ENCODE measurements around the gene EVX2. TPM values are rescaled to one million over a fixed set of nuclear protein-coding genes. Genes with fewer than 3 reads are reported as not detected.
A peak's percentile ranks its signal among the peaks of the same experiment; 100 is the strongest.

The EVX2 gene
- not detected in 2 replicates for total RNA-seq (2014; rRNA removed; shearing (Covaris generic))
- 0.13 TPM in 1 of 2 replicates, not detected in the other for polyA plus RNA-seq (2014; cell fraction: nucleus; rRNA removed)

- no peak for DNase-seq (ENCODE audit: extremely low read depth, low read depth)
Observed at GRCh38 chr2:176083796-176084261, at the start of gene EVX2. EVX2 (minus strand) TSS chr2:176083962; CDS start chr2:176083776, 186 bp downstream.

- DNase-seq (ENCODE audit: extremely low read depth, low read depth) = no peak
Observed at GRCh38 chr2:176133389-176133788, 49.6 kb upstream of the EVX2 start.

- DNase-seq (ENCODE audit: extremely low read depth, low read depth) = no peak
Observed at GRCh38 chr2:176132205-176133171, 48.7 kb upstream of the EVX2 start.

- no peak for DNase-seq (ENCODE audit: extremely low read depth, low read depth)
Observed at GRCh38 chr2:176131848-176132158, 48.0 kb upstream of the EVX2 start.

- DNase-seq (ENCODE audit: extremely low read depth, low read depth) = no peak
Observed at GRCh38 chr2:176130957-176131847, 47.4 kb upstream of the EVX2 start.

- DNase-seq (ENCODE audit: extremely low read depth, low read depth) = peak; percentile 20
Observed at GRCh38 chr2:176130147-176130956, 46.6 kb upstream of the EVX2 start.

GRCh38 chr2:176129813-176130146 is 46.0 kb upstream of the EVX2 start:
- DNase-seq (ENCODE audit: extremely low read depth, low read depth) = no peak

- DNase-seq (ENCODE audit: extremely low read depth, low read depth) = peak; percentile 60
Observed at GRCh38 chr2:176128982-176129796, 45.4 kb upstream of the EVX2 start, which contains the start of gene HOXD8. HOXD8 (plus strand) TSS chr2:176129705; CDS start chr2:176130367, 662 bp downstream.

GRCh38 chr2:176128172-176128981 is 44.6 kb upstream of the EVX2 start:
- DNase-seq (ENCODE audit: extremely low read depth, low read depth) = no peak

GRCh38 chr2:176127774-176128072 is 44.0 kb upstream of the EVX2 start:
- DNase-seq (ENCODE audit: extremely low read depth, low read depth) = no peak

- peak; percentile 52 for DNase-seq (ENCODE audit: extremely low read depth, low read depth)
Observed at GRCh38 chr2:176126929-176127773, 43.4 kb upstream of the EVX2 start.

GRCh38 chr2:176125772-176126054 is 42.0 kb upstream of the EVX2 start:
- no peak for DNase-seq (ENCODE audit: extremely low read depth, low read depth)

GRCh38 chr2:176124947-176125771 is 41.4 kb upstream of the EVX2 start:
- DNase-seq (ENCODE audit: extremely low read depth, low read depth) = no peak

- DNase-seq (ENCODE audit: extremely low read depth, low read depth) = no peak
Observed at GRCh38 chr2:176124110-176124946, 40.6 kb upstream of the EVX2 start.

GRCh38 chr2:176123411-176124109 is 39.8 kb upstream of the EVX2 start:
- no peak for DNase-seq (ENCODE audit: extremely low read depth, low read depth)

All from NCI-H460 (cell line).